ENCODE data around the gene UBE4B. TPM values are rescaled to one million over a fixed set of nuclear protein-coding genes. Genes with fewer than 3 reads are reported as not detected.

Gene UBE4B
- total RNA-seq, 1 experiment from 2014 or later: 54.7 TPM

GRCh38 chr1:10056599-10056987, 23.8 kb downstream of the UBE4B start:
- Histone ChIP-seq H3K4me1 (ENCODE audit: control insufficient read depth, insufficient read depth, low read length) (peaks cover 6% of the 10 kb centered on the region; the same call in 1 of the 2 replicates), H3K27ac (ENCODE audit: low read length) (no peak overlapping the region), H3K9me3 (ENCODE audit: control insufficient read depth, insufficient read depth, low read depth, low read length) (no peaks in the 10 kb centered on the region), H3K36me3 (ENCODE audit: control insufficient read depth, insufficient read depth, low read length) (no peaks in the 10 kb centered on the region), H3K4me3 (ENCODE audit: low read depth in 2 of 2, low read length in 2 of 2) (no peak overlapping the region), H3K27me3 (ENCODE audit: control insufficient read depth, insufficient read depth, low read length) (no peaks in the 10 kb centered on the region)
- POLR2A ChIA-PET: no interaction called here
- ATAC-seq (no peak), DNase-seq (ENCODE audit: low read depth, low spot score) (no peak)
- in situ Hi-C loops (cut with HindIII; ENCODE audit: low pct_unique_long_range_greater_than_20kb, low sequenced_read_pairs) (no loop called here), intact Hi-C loops (cut with micrococcal nuclease; ENCODE audit: unreplicated experiment) (no loop called here)
- no TSS peak for BruUV-seq (replicated peaks)
- TF ChIP-seq POLR2AphosphoS5 (IDR thresholded peaks at IDR 0.05; ENCODE audit: low read depth, low read length) (no peak), CTCF (IDR thresholded peaks at IDR 0.05) (no peak), SIN3A (IDR thresholded peaks at IDR 0.05; ENCODE audit: borderline replicate concordance, insufficient read depth, low read depth, low read length) (no peak), TCF7L2 (IDR thresholded peaks at IDR 0.05; ENCODE audit: low read depth, low read length) (no peak), REST (IDR thresholded peaks at IDR 0.05; ENCODE audit: insufficient read depth in 1 of 2, low read depth in 2 of 2, low read length in 1 of 2) (no peak)
- CTCF ChIA-PET: no interaction called here

GRCh38 chr1:10057343-10057742, 24.6 kb downstream of the UBE4B start:
- Histone ChIP-seq H3K27ac (ENCODE audit: low read length) (no peak overlapping the region), H3K9me3 (ENCODE audit: control insufficient read depth, insufficient read depth, low read depth, low read length) (no peaks in the 10 kb centered on the region), H3K4me1 (ENCODE audit: control insufficient read depth, insufficient read depth, low read length) (peaks cover 6% of the 10 kb centered on the region; the same call in 1 of the 2 replicates), H3K27me3 (ENCODE audit: control insufficient read depth, insufficient read depth, low read length) (no peaks in the 10 kb centered on the region), H3K4me3 (ENCODE audit: low read depth in 2 of 2, low read length in 2 of 2) (no peak overlapping the region), H3K36me3 (ENCODE audit: control insufficient read depth, insufficient read depth, low read length) (no peaks in the 10 kb centered on the region)
- DNase-seq (ENCODE audit: low read depth, low spot score): no peak
- POLR2A ChIA-PET: interaction anchor here (1.0 to 1.2 kb wide), 2 partner anchors 21 to 114 kb away, joined by 3 read pairs; partner anchors contain the start of genes LZIC and NMNAT1
- intact Hi-C loops (cut with micrococcal nuclease; ENCODE audit: unreplicated experiment) (no loop called here), in situ Hi-C loops (cut with HindIII; ENCODE audit: low pct_unique_long_range_greater_than_20kb, low sequenced_read_pairs) (no loop called here)
- BruUV-seq (replicated peaks): no TSS peak
- ATAC-seq: no peak
- TF ChIP-seq CTCF (IDR thresholded peaks at IDR 0.05) (no peak), TCF7L2 (IDR thresholded peaks at IDR 0.05; ENCODE audit: low read depth, low read length) (no peak), REST (IDR thresholded peaks at IDR 0.05; ENCODE audit: insufficient read depth in 1 of 2, low read depth in 2 of 2, low read length in 1 of 2) (no peak), POLR2AphosphoS5 (IDR thresholded peaks at IDR 0.05; ENCODE audit: low read depth, low read length) (no peak), SIN3A (IDR thresholded peaks at IDR 0.05; ENCODE audit: borderline replicate concordance, insufficient read depth, low read depth, low read length) (no peak)
- CTCF ChIA-PET: no interaction called here
